Testis (tissue), 3 donors: ENCODE measurements around the gene CYP4V2. TPM values are rescaled to one million over a fixed set of nuclear protein-coding genes. Genes with fewer than 3 reads are reported as not detected.

Experiments
- DNase-seq: peaks from one replicate; pipeline ENCODE4 v3.0.0-alpha.2; 2019
- H3K27ac ChIP-seq, 2 donors: fragments of 200-600 bp; sonication (generic); one replicate each; pipeline ENCODE4 v1.5.1; 2019
- H3K27me3 ChIP-seq: fragments of 200-600 bp; sonication (generic); one replicate; pipeline ENCODE4 v1.5.1; 2019
- H3K36me3 ChIP-seq: fragments of 200-600 bp; sonication (generic); one replicate; pipeline ENCODE4 v1.5.1; 2017; ENCODE audit warnings: low read depth; ENCODE audit errors: missing control alignments
- H3K4me1 ChIP-seq: fragments of 200-600 bp; sonication (generic); one replicate; pipeline ENCODE4 v1.5.1; 2019
- H3K4me3 ChIP-seq, 2 donors: fragments of 200-600 bp; sonication (generic); one replicate each; pipeline ENCODE4 v1.5.1; 2017 to 2019
- H3K9me3 ChIP-seq: fragments of 200-600 bp; sonication (generic); one replicate; pipeline ENCODE4 v1.5.1; 2017
- CTCF ChIP-seq, 3 experiments: fragments of 450-650 bp in 2 of 3; fragments of 200-600 bp in 1 of 3; sonication (generic) in 1 of 3; IDR thresholded peaks; one replicate each; pipeline ENCODE4 v1.5.1; 2016 to 2019; ENCODE audit warnings: antibody characterized with exemption in 3 of 3, mild to moderate bottlenecking in 2 of 3, moderate library complexity in 1 of 3
- POLR2A ChIP-seq: fragments of 450-650 bp; IDR thresholded peaks from one replicate; pipeline ENCODE4 v1.6.1; 2017; ENCODE audit warnings: antibody characterized with exemption, mild to moderate bottlenecking, moderate library complexity
- WGBS, 2 donors: methylation state at CpG; one replicate each; pipeline ENCODE4 v1.1.5; 2018; 5-methylcytosine and 5-hydroxymethylcytosine counted together
- intact Hi-C: fragments of 100-400 bp; cut with DNase I; formaldehyde crosslinking; loops from one replicate; pipeline ENCODE4 v1.15.1; 2023; ENCODE audit warnings: low total_unique reads
- polyA plus RNA-seq: library from polyadenylated mRNA; stranded (reverse); fragments of 350-450 nt; fragmentation: Illumina TruSeq; extraction: RNeasy Lipid Tissue Mini Kit (QIAGEN cat#74804); gene quantifications from one replicate; pipeline ENCODE4 v1.2.3, GENCODE V29; 2014; ENCODE audit warnings: low read depth, low replicate concordance; ENCODE audit not compliant: insufficient read depth
- total RNA-seq, 2 donors: library from RNA; depleted of rRNA; stranded (reverse); fragments of >200 nt; gene quantifications; one replicate each; pipeline ENCODE4 v1.2.3, GENCODE V29; 2016

The CYP4V2 gene
- total and polyA plus RNA-seq, 3 donors from 2014 or later: 11.4 to 50.5 (median 34.9) TPM

GRCh38 chr4:186258216-186258811, 66.9 kb downstream of the CYP4V2 start:
- Histone ChIP-seq H3K9me3 (no peaks in the 10 kb centered on the region), H3K4me1 (peaks cover 7% of the 10 kb centered on the region), H3K27me3 (no peaks in the 10 kb centered on the region), H3K4me3 (no peak overlapping the region), H3K36me3 (no peaks in the 10 kb centered on the region), H3K27ac (no peak overlapping the region)
- intact Hi-C loops: no loop called here
- no peak for TF ChIP-seq POLR2A
- TF ChIP-seq CTCF (IDR thresholded peaks at IDR 0.05): no peak
- no peak for DNase-seq
- 84 to 93% methylated on average over 7 to 12 of the region's 12 CpGs for WGBS, 2 donors

GRCh38 chr4:186260117-186260503, 68.7 kb downstream of the CYP4V2 start:
- WGBS, 2 donors: 80 to 87% methylated on average over 6 of the region's 6 CpGs
- intact Hi-C loops: no loop called here
- H3K27ac ChIP-seq: no peak overlapping the region
- no peak overlapping the region for H3K4me3 ChIP-seq
- H3K27me3 ChIP-seq: no peaks in the 10 kb centered on the region
- no peaks in the 10 kb centered on the region for H3K36me3 ChIP-seq
- peaks cover 7% of the 10 kb centered on the region for H3K4me1 ChIP-seq
- no peaks in the 10 kb centered on the region for H3K9me3 ChIP-seq
- no peak for DNase-seq
- no peak for TF ChIP-seq CTCF (IDR thresholded peaks at IDR 0.05)
- TF ChIP-seq POLR2A: no peak

Other genes starting within 250 kb of the CYP4V2 start
- gene TLR3, start 122.4 kb upstream of the CYP4V2 start, total RNA-seq: 1 to 10 TPM; 2.3 to 3.2 TPM
- 12.6 TPM for gene TLR3, start 122.4 kb upstream of the CYP4V2 start, polyA plus RNA-seq
- gene FAM149A, start 86.9 kb upstream of the CYP4V2 start, total RNA-seq: 10 to 100 TPM; 11.3 to 14.9 TPM
- 13.8 TPM for gene FAM149A, start 86.9 kb upstream of the CYP4V2 start, polyA plus RNA-seq
- 1 to 10 TPM; 3.5 to 4.4 TPM for gene KLKB1, start 35.9 kb downstream of the CYP4V2 start, total RNA-seq
- gene KLKB1, start 35.9 kb downstream of the CYP4V2 start, polyA plus RNA-seq: 2.7 TPM
- gene F11, start 74.6 kb downstream of the CYP4V2 start, total RNA-seq: under 1 TPM in 1 of 2 donors, not detected in 1; 0.19 TPM
- not detected for gene F11, start 74.6 kb downstream of the CYP4V2 start, polyA plus RNA-seq